H9 (cell line): ENCODE data around the gene GPR150. TPM values are rescaled to one million over a fixed set of nuclear protein-coding genes. Genes with fewer than 3 reads are reported as not detected.

ENCODE experiments used
- DNase-seq: peaks from one replicate; pipeline ENCODE4 v3.0.0-alpha.2; 2017
- H2AFZ ChIP-seq: one replicate; pipeline ENCODE4 v1.6.1; 2013; ENCODE audit warnings: mild to moderate bottlenecking, low read length, control low read depth, moderate library complexity
- H2AK5ac ChIP-seq: 2 replicates; pipeline ENCODE4 v1.6.1; 2013; ENCODE audit warnings: low read length, control low read depth, mixed read lengths; ENCODE audit not compliant: insufficient read length
- H2BK120ac ChIP-seq: one replicate; pipeline ENCODE4 v1.6.1; 2013; ENCODE audit warnings: low read depth, mild to moderate bottlenecking, low read length, control low read depth, inconsistent platforms; ENCODE audit not compliant: poor library complexity, severe bottlenecking
- H2BK12ac ChIP-seq: 2 replicates; pipeline ENCODE4 v1.6.1; 2013; ENCODE audit warnings: low read length, control low read depth, mixed read lengths, low read depth; ENCODE audit not compliant: insufficient read length
- H2BK15ac ChIP-seq: 2 replicates; pipeline ENCODE4 v1.6.1; 2013; ENCODE audit warnings: low read depth, low read length, control low read depth
- H2BK20ac ChIP-seq: one replicate; pipeline ENCODE4 v1.6.1; 2013; ENCODE audit warnings: low read depth, mild to moderate bottlenecking, low read length, control low read depth, inconsistent platforms; ENCODE audit not compliant: poor library complexity, severe bottlenecking
- H2BK5ac ChIP-seq: 2 replicates; pipeline ENCODE4 v1.6.1; 2013; ENCODE audit warnings: low read length, control low read depth, mixed read lengths; ENCODE audit not compliant: insufficient read length
- H3K14ac ChIP-seq: 2 replicates; pipeline ENCODE4 v1.6.1; 2013; ENCODE audit warnings: low read length, control low read depth; ENCODE audit not compliant: insufficient read depth
- H3K18ac ChIP-seq: 2 replicates; pipeline ENCODE4 v1.6.1; 2013; ENCODE audit warnings: low read depth, mild to moderate bottlenecking, mixed read lengths, low read length, control low read depth; ENCODE audit not compliant: insufficient read length
- H3K23ac ChIP-seq: 2 replicates; pipeline ENCODE4 v1.6.1; 2013; ENCODE audit warnings: low read length, control low read depth, mixed read lengths, low read depth; ENCODE audit not compliant: insufficient read length
- H3K23me2 ChIP-seq: 2 replicates; pipeline ENCODE4 v1.6.1; 2013; ENCODE audit warnings: low read depth, mild to moderate bottlenecking, mixed read lengths, low read length, control low read depth; ENCODE audit not compliant: insufficient read length, poor library complexity, severe bottlenecking
- H3K27ac ChIP-seq: 2 replicates; pipeline ENCODE4 v1.5.1; 2013; ENCODE audit warnings: low read length, control low read depth, mixed read lengths, low read depth; ENCODE audit not compliant: insufficient read length
- H3K27me3 ChIP-seq: 2 replicates; pipeline ENCODE4 v1.6.1; 2013; ENCODE audit warnings: low read length, control low read depth, inconsistent platforms; ENCODE audit not compliant: insufficient read depth
- H3K4ac ChIP-seq: 2 replicates; pipeline ENCODE4 v1.6.1; 2013; ENCODE audit warnings: low read depth, mild to moderate bottlenecking, control low read depth, inconsistent platforms, low read length, moderate library complexity
- H3K4me1 ChIP-seq: 2 replicates; pipeline ENCODE4 v1.6.1; 2013; ENCODE audit warnings: low read length, control low read depth, inconsistent platforms; ENCODE audit not compliant: insufficient read depth
- H3K4me2 ChIP-seq: 2 replicates; pipeline ENCODE4 v1.6.1; 2013; ENCODE audit warnings: low read length, control low read depth, mixed read lengths; ENCODE audit not compliant: insufficient read length, insufficient read depth
- H3K56ac ChIP-seq: 2 replicates; pipeline ENCODE4 v1.6.1; 2013; ENCODE audit warnings: low read depth, mild to moderate bottlenecking, mixed read lengths, low read length, control low read depth; ENCODE audit not compliant: insufficient read length
- H3K79me1 ChIP-seq: 2 replicates; pipeline ENCODE4 v1.6.1; 2013; ENCODE audit warnings: low read depth, mild to moderate bottlenecking, moderate library complexity, low read length, control low read depth, inconsistent platforms; ENCODE audit not compliant: insufficient read depth, poor library complexity, severe bottlenecking
- H3K79me2 ChIP-seq: 2 replicates; pipeline ENCODE4 v1.6.1; 2013; ENCODE audit warnings: low read length, control low read depth, inconsistent platforms; ENCODE audit not compliant: insufficient read depth
- H3K9ac ChIP-seq: 2 replicates; pipeline ENCODE4 v1.6.1; 2013; ENCODE audit warnings: low read length, control low read depth, mixed read lengths; ENCODE audit not compliant: insufficient read length; ENCODE audit errors: extremely low read depth
- H3K9me3 ChIP-seq: one replicate; pipeline ENCODE4 v1.6.1; 2013; ENCODE audit warnings: low read depth, low read length, inconsistent platforms; ENCODE audit not compliant: control insufficient read depth
- H3T11ph ChIP-seq: one replicate; pipeline ENCODE4 v1.6.1; 2013; ENCODE audit warnings: mild to moderate bottlenecking, low read length, control low read depth, inconsistent platforms
- H4K20me1 ChIP-seq: one replicate; pipeline ENCODE4 v1.6.1; 2013; ENCODE audit not compliant: control insufficient read depth, insufficient read length, insufficient read depth
- H4K5ac ChIP-seq: 2 replicates; pipeline ENCODE4 v1.6.1; 2013; ENCODE audit warnings: low read depth, mild to moderate bottlenecking, mixed read lengths, low read length, control low read depth; ENCODE audit not compliant: insufficient read length
- H4K8ac ChIP-seq: replicated peaks from 2 replicates; pipeline ENCODE4 v1.6.1; 2013; ENCODE audit warnings: low read length, control low read depth, mixed read lengths, low read depth; ENCODE audit not compliant: insufficient read length
- H4K91ac ChIP-seq: 2 replicates; pipeline ENCODE4 v1.6.1; 2013; ENCODE audit warnings: low read depth, mild to moderate bottlenecking, moderate library complexity, mixed read lengths, low read length, control low read depth; ENCODE audit not compliant: insufficient read length
- H3K27ac Mint-ChIP-seq, 3 experiments: 2 replicates in 2 of 3; 3 replicates in 1 of 3; pipeline ENCODE4 v1.8.0; 2020 to 2021; ENCODE audit warnings: mixed read lengths in 3 of 3, mild to moderate bottlenecking in 1 of 3, moderate library complexity in 1 of 3
- H3K27me3 Mint-ChIP-seq: 2 replicates; pipeline ENCODE4 v1.8.0; 2021; ENCODE audit warnings: low read depth, mild to moderate bottlenecking, moderate library complexity, mixed read lengths
- H3K36me3 Mint-ChIP-seq, 3 experiments: 2 replicates in 2 of 3; 3 replicates in 1 of 3; pipeline ENCODE4 v1.8.0; 2020 to 2021; ENCODE audit warnings: low read depth in 3 of 3, mixed read lengths in 3 of 3; ENCODE audit not compliant: insufficient read depth in 1 of 3
- H3K4me1 Mint-ChIP-seq, 2 experiments: 2 replicates each; pipeline ENCODE4 v1.8.0; 2020; ENCODE audit warnings: mixed read lengths in 2 of 2
- H3K4me3 Mint-ChIP-seq, 2 experiments: 2 replicates in 1 of 2; 3 replicates in 1 of 2; pipeline ENCODE4 v1.8.0; 2020 to 2021; ENCODE audit warnings: mild to moderate bottlenecking in 2 of 2, mixed read lengths in 2 of 2, moderate library complexity in 1 of 2
- H3K9me3 Mint-ChIP-seq, 2 experiments: 2 replicates in 1 of 2; 3 replicates in 1 of 2; pipeline ENCODE4 v1.8.0; 2020; ENCODE audit warnings: mild to moderate bottlenecking in 2 of 2, mixed read lengths in 2 of 2, moderate library complexity in 1 of 2
- total RNA-seq: library from RNA; stranded (reverse); gene quantifications from 2 replicates; pipeline ENCODE4 v1.2.1, GENCODE V29; 2021
- TF ChIP-seq, protein P1 (sequence below): fragments of 200-600 bp; sonication (generic); conservative IDR thresholded peaks from 3 replicates; pipeline ENCODE4 v1.8.0; 2021; ENCODE audit warnings: antibody characterized with exemption, mild to moderate bottlenecking

GPR150 gene
- total RNA-seq, 1 experiment from 2014 or later: not detected

DNA sequence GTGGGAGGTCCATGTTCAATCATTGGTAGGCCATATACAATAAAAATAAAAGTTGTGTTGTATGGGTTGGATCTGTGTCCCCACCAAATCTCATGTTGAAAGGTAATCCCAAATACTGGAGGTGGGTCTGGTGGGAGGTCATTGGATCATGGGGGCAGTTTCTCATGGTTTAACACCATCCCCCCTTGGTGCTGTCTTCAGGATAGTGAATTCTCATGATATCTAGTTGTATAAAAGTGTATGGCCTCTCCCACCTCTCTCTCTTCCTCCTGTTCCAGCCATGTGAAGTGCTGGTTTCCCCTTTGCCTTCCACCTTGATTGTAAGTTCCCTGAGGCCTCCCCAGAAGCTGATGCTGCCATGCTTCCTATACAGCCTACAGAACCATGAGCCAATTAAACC is 47.8 kb downstream of the GPR150 start:
- H3K79me2 ChIP-seq: no peaks in the 10 kb centered on the region
- no peak overlapping the region for H3K18ac ChIP-seq
- H2BK15ac ChIP-seq: no peak overlapping the region
- no peak overlapping the region for H3K27ac ChIP-seq
- H4K20me1 ChIP-seq: no peaks in the 10 kb centered on the region
- Mint-ChIP-seq H3K4me3 (no peak overlapping the region), H3K4me1 (peaks cover 3% of the 10 kb centered on the region in 2 experiments; a peak in 1 of 4 replicates), H3K27me3 (peaks cover 4% of the 10 kb centered on the region; the same call in 1 of the 2 replicates), H3K27ac (peak overlapping the region in 1 of 3 experiments; percentile 70; a peak in 1 of 7 replicates), H3K9me3 (no peaks in the 10 kb centered on the region), H3K36me3 (no peaks in the 10 kb centered on the region)
- no peak overlapping the region for H3K14ac ChIP-seq
- H3K56ac ChIP-seq: no peak overlapping the region
- H3K9me3 ChIP-seq: no peaks in the 10 kb centered on the region
- H2BK120ac ChIP-seq: no peak overlapping the region
- no peak overlapping the region for H3T11ph ChIP-seq
- H3K4me1 ChIP-seq: no peaks in the 10 kb centered on the region
- H3K27me3 ChIP-seq: no peaks in the 10 kb centered on the region
- H4K91ac ChIP-seq: no peak overlapping the region
- TF ChIP-seq, protein P1, sequence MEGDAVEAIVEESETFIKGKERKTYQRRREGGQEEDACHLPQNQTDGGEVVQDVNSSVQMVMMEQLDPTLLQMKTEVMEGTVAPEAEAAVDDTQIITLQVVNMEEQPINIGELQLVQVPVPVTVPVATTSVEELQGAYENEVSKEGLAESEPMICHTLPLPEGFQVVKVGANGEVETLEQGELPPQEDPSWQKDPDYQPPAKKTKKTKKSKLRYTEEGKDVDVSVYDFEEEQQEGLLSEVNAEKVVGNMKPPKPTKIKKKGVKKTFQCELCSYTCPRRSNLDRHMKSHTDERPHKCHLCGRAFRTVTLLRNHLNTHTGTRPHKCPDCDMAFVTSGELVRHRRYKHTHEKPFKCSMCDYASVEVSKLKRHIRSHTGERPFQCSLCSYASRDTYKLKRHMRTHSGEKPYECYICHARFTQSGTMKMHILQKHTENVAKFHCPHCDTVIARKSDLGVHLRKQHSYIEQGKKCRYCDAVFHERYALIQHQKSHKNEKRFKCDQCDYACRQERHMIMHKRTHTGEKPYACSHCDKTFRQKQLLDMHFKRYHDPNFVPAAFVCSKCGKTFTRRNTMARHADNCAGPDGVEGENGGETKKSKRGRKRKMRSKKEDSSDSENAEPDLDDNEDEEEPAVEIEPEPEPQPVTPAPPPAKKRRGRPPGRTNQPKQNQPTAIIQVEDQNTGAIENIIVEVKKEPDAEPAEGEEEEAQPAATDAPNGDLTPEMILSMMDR: no peak
- H3K4ac ChIP-seq: no peak overlapping the region
- no peak overlapping the region for H2BK12ac ChIP-seq
- H3K23ac ChIP-seq: no peak overlapping the region
- no peak overlapping the region for H2BK20ac ChIP-seq
- no peak overlapping the region for H3K4me2 ChIP-seq
- DNase-seq: no peak
- no peak overlapping the region for H4K5ac ChIP-seq
- no peak overlapping the region for H2BK5ac ChIP-seq
- H3K23me2 ChIP-seq: no peaks in the 10 kb centered on the region
- H4K8ac ChIP-seq: no peak overlapping the region
- H2AK5ac ChIP-seq: no peak overlapping the region
- no peak overlapping the region for H3K9ac ChIP-seq
- no peak overlapping the region for H2AFZ ChIP-seq
- H3K79me1 ChIP-seq: no peaks in the 10 kb centered on the region
